Astrocyte (in vitro differentiated cells and primary cell): Measurements from ENCODE around the gene COG4.

ENCODE experiments used
- EZH2 ChIP-seq: IDR thresholded peaks from 2 replicates; pipeline ENCODE4 v1.6.1; 2012; ENCODE audit warnings: mild to moderate bottlenecking, low read length, inconsistent platforms; ENCODE audit not compliant: insufficient read depth
- TF ChIP-seq, protein P1 (sequence below): IDR thresholded peaks from 2 replicates; pipeline ENCODE4 v1.5.1; 2011; ENCODE audit warnings: low read depth, mild to moderate bottlenecking, inconsistent platforms, low read length, moderate library complexity; ENCODE audit not compliant: insufficient read depth

DNA sequence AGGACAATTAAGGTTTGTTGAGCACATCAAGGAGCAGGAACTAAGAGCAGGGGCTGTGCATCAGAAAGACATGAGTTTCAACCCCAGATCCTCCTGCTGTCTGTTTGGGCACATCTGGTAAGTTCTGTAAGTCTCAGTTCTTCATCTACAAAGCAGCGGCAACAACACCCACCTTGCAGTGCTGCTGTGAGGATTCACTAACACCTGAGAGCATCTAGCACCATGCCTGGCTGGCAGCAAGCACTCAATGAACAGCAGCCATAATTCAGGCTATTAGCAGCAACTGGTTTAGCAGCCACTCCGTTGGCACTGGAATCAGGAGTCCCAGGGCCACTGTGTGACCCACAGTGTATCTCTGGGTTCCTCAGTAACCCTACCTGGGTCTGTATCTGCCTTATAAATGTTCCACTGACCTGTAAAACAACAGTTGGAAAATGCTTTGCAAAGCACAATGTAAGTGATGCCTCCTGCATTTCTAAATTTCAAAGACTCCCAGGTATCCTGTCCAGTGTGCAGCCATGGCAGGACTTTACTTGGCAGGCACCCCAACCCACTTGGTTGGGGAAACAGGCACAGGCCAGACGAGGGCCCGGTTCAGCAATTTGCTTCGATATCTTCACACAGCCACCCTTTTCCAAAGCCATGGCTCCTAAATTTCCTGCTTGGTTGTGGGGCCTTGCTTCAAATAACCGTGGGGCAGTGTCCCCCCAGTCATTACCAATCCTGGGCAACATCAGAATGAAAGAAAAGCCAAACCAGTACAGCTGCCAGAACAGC, 88.7 kb downstream of the COG4 start:
- TF ChIP-seq, protein P1, sequence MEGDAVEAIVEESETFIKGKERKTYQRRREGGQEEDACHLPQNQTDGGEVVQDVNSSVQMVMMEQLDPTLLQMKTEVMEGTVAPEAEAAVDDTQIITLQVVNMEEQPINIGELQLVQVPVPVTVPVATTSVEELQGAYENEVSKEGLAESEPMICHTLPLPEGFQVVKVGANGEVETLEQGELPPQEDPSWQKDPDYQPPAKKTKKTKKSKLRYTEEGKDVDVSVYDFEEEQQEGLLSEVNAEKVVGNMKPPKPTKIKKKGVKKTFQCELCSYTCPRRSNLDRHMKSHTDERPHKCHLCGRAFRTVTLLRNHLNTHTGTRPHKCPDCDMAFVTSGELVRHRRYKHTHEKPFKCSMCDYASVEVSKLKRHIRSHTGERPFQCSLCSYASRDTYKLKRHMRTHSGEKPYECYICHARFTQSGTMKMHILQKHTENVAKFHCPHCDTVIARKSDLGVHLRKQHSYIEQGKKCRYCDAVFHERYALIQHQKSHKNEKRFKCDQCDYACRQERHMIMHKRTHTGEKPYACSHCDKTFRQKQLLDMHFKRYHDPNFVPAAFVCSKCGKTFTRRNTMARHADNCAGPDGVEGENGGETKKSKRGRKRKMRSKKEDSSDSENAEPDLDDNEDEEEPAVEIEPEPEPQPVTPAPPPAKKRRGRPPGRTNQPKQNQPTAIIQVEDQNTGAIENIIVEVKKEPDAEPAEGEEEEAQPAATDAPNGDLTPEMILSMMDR = no peak
- TF ChIP-seq EZH2 = no peak
